ENCODE measurements around the gene DNAJC30.

DNA sequence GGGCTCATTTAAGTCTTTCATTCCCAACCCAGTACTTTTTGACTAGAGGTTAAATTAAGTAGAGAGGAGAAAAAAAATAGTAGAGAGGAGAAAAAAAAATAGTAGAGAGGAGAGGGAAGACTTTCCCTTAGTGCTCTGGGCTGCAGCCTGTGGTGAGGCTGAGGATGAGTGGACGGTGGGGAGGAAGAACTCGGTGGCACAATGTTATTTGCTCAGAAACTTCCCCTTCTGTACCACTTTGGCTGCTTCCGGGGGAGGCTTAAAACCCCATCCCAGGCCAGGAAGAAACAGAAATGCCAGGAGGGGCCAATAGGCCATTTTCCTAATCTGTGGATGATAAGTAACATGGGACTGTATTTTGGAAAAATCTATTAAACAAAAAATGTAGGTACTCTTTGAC is 44.3 kb downstream of the DNAJC30 start:
- TF ChIP-seq, protein P1, sequence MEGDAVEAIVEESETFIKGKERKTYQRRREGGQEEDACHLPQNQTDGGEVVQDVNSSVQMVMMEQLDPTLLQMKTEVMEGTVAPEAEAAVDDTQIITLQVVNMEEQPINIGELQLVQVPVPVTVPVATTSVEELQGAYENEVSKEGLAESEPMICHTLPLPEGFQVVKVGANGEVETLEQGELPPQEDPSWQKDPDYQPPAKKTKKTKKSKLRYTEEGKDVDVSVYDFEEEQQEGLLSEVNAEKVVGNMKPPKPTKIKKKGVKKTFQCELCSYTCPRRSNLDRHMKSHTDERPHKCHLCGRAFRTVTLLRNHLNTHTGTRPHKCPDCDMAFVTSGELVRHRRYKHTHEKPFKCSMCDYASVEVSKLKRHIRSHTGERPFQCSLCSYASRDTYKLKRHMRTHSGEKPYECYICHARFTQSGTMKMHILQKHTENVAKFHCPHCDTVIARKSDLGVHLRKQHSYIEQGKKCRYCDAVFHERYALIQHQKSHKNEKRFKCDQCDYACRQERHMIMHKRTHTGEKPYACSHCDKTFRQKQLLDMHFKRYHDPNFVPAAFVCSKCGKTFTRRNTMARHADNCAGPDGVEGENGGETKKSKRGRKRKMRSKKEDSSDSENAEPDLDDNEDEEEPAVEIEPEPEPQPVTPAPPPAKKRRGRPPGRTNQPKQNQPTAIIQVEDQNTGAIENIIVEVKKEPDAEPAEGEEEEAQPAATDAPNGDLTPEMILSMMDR (IDR thresholded peaks at IDR 0.05), result no peak
- TF ChIP-seq POLR2A (IDR thresholded peaks at IDR 0.05), result no peak

Data from adrenal gland (tissue), 5 donors.